H1 (cell line): Measurements from ENCODE around the gene ADIPOR1. TPM values are rescaled to one million over a fixed set of nuclear protein-coding genes. Genes with fewer than 3 reads are reported as not detected.

Experiments
- EP300 ChIP-seq, 2 experiments: IDR thresholded peaks; 1 replicate in 1 of 2; 2 replicates in 1 of 2; pipeline ENCODE4 v1.6.1; 2011 to 2012; ENCODE audit warnings: low read depth in 2 of 2, low read length in 2 of 2, mild to moderate bottlenecking in 2 of 2, borderline replicate concordance in 1 of 2, inconsistent platforms in 1 of 2, moderate library complexity in 1 of 2
- RAD21 ChIP-seq, 2 experiments: IDR thresholded peaks in 1 of 2; conservative IDR thresholded peaks in 1 of 2; 2 replicates each; pipeline ENCODE4 v1.6.1; 2011; ENCODE audit warnings: low read depth in 2 of 2, low read length in 2 of 2, improper control_type of control experiment in 1 of 2, inconsistent platforms in 1 of 2, mild to moderate bottlenecking in 1 of 2, moderate library complexity in 1 of 2
- TAF1 ChIP-seq: IDR thresholded peaks from 2 replicates; pipeline ENCODE4 v1.6.1; 2011; ENCODE audit warnings: mild to moderate bottlenecking, low read depth, low read length
- YY1 ChIP-seq: IDR thresholded peaks from 2 replicates; pipeline ENCODE4 v1.6.1; 2011; ENCODE audit warnings: low read depth, mild to moderate bottlenecking, low read length
- polyA plus RNA-seq, 7 experiments: library from polyadenylated mRNA; depleted of rRNA in 3 of 7; stranded (reverse) in 5 of 7; unstranded in 2 of 7; fragments of >200 nt in 5 of 7; fragments of 200-250 nt in 2 of 7; gene quantifications; 1 replicate in 5 of 7; 2 replicates in 1 of 7; 4 replicates in 1 of 7; pipeline versions ENCODE4 v1.2.1 to v1.2.3, GENCODE V29; 2011 to 2013; ENCODE audit warnings: missing spikeins in 2 of 7, mixed read lengths in 2 of 7
- total RNA-seq: library from RNA; stranded (reverse); fragmentation: NEBNext Ultra II Directional; extraction: Animal tissue kit (Norgen Biotek cat#: 25700); gene quantifications from 2 replicates; pipeline ENCODE4 v1.2.1, GENCODE V29; 2021
- TF ChIP-seq, protein P1 (sequence below): IDR thresholded peaks from 2 replicates; pipeline ENCODE4 v1.6.1; 2012; ENCODE audit warnings: inconsistent platforms

Gene ADIPOR1
- total and polyA plus RNA-seq, 2 of the 8 experiments (the other 6 are each of a cell fraction or from before 2014, with no cell fraction given), result 69.8 to 118 TPM

- no peak for TF ChIP-seq TAF1
- no peak for TF ChIP-seq EP300 (IDR thresholded peaks at IDR 0.05; ENCODE audit: borderline replicate concordance in 1 of 2, low read depth in 2 of 2, low read length in 2 of 2)
- TF ChIP-seq RAD21 (IDR thresholded peaks at IDR 0.05 in 1 of 2, conservative IDR thresholded peaks at IDR 0.05 in 1 of 2; ENCODE audit: low read depth in 2 of 2, low read length in 2 of 2), result no peak
- TF ChIP-seq, protein P1, sequence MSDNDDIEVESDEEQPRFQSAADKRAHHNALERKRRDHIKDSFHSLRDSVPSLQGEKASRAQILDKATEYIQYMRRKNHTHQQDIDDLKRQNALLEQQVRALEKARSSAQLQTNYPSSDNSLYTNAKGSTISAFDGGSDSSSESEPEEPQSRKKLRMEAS, result no peak
- TF ChIP-seq YY1, result no peak
Measured at GRCh38 chr1:202952099-202952498, 6.0 kb downstream of the ADIPOR1 start (continued).
